Measurements from ENCODE around the gene TUT7. TPM values are rescaled to one million over a fixed set of nuclear protein-coding genes. Genes with fewer than 3 reads are reported as not detected.

The TUT7 gene
- total RNA-seq, 8 experiments from 2014 or later: 14.3 to 33.6 (median 21.7) TPM

GRCh38 chr9:86359151-86359879 lies 5.1 kb upstream of the TUT7 start:
- H3K4me3 ChIP-seq: no peak overlapping the region
- ATAC-seq (replicated peaks in 6 of 8): no peak
- in situ Hi-C loops (cut with MboI; ENCODE audit: low pct_unique_long_range_greater_than_20kb in 2 of 9, low sequenced_read_pairs in 9 of 9, unreplicated experiment in 9 of 9): no loop called here
- H3K4me1 ChIP-seq (replicated peaks in 1 of 2): peaks cover 2 to 4% of the 10 kb centered on the region in 2 donors
- 39 to 100% (median 71%) methylated on average over 1 to 3 of the region's 3 CpGs; no CpG with 5 or more reads in 2 of the 10 experiments for WGBS, 10 experiments
- H3K27ac ChIP-seq: no peak overlapping the region

DNA sequence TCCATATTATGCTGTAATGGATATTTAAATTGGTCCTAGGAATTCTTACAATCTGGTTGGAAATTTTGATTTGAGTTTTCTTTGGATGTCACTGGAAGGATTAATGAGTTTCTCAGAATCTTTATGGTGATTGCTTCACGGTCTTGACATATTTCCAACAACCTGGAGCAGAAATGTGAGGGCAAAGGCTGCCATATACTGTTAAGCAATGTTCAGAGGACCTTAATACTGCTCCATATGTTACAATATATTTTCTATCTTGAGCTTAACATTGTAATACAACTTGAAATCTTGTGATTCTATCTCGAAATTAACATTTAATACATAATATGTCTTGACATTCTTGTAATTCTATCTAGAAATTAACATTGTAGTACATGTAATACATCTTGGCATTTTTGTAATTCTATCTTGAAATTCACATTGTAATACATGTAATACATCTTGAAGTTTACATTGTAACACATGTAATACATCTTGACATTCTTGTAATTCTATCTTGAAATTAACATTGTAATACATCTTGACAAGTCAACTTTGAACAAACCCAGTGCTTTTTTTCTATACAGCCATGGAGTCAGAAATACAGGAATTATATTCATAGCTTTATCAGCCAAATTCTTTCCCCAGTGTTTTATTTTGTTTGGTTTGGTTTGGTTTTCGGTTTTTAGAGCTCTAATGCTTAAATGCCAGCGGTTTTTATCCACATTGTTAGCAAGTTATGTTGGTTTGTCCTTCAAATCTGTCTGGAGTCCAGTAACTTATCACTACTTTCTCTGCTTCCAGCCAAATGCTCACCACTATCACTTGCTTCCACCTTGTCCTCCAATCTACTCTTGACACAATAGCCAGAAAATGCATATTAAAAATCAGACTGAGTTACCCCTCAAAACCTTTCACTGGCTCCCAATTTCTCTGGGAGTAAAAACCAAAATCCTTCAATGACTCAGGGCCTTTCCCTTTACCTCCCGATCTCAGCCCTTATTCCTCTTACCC lies 3.0 kb upstream of the TUT7 start:
- Histone ChIP-seq H3K27ac (no peak overlapping the region), H3K4me1 (replicated peaks in 1 of 2) (peaks cover 11 to 15% of the 10 kb centered on the region in 2 donors), H3K4me3 (no peak overlapping the region)
- ATAC-seq (replicated peaks in 6 of 8): no peak
- WGBS, 10 experiments: 41 to 94% (median 76%) methylated on average over 2 to 5 of the region's 5 CpGs
- in situ Hi-C loops (cut with MboI; ENCODE audit: low pct_unique_long_range_greater_than_20kb in 2 of 9, low sequenced_read_pairs in 9 of 9, unreplicated experiment in 9 of 9): no loop called here

DNA sequence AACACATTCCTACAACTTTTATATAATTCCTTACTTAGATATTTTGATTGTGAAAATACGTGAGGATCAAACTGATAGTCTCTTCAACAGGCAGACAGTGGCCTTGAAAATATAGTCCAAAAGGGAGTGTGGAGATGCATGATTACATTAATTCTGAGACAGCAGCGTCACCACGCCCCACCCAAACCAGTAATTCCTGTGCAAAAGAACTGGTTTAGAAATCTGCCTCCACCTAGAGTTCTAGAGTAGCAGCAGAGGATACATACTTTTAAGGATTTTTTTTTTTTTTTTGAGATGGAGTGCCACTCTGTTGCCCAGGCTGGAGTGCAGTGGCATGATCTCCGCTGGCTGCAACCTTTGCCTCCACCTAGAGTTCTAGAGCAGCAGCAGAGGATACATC lies 1.6 kb upstream of the TUT7 start:
- ATAC-seq (replicated peaks in 6 of 8): peak in 2 of 8 experiments; percentile 8 to 10
- 10 to 100% (median 79%) methylated on average over 1 to 4 of the region's 4 CpGs; no CpG with 5 or more reads in 2 of the 10 experiments for WGBS, 10 experiments
- in situ Hi-C loops (cut with MboI; ENCODE audit: low pct_unique_long_range_greater_than_20kb in 2 of 9, low sequenced_read_pairs in 9 of 9, unreplicated experiment in 9 of 9): no loop called here
- Histone ChIP-seq H3K4me1 (replicated peaks in 1 of 2) (peaks cover 14 to 23% of the 10 kb centered on the region in 2 donors), H3K27ac (no peak overlapping the region), H3K4me3 (no peak overlapping the region)

DNA sequence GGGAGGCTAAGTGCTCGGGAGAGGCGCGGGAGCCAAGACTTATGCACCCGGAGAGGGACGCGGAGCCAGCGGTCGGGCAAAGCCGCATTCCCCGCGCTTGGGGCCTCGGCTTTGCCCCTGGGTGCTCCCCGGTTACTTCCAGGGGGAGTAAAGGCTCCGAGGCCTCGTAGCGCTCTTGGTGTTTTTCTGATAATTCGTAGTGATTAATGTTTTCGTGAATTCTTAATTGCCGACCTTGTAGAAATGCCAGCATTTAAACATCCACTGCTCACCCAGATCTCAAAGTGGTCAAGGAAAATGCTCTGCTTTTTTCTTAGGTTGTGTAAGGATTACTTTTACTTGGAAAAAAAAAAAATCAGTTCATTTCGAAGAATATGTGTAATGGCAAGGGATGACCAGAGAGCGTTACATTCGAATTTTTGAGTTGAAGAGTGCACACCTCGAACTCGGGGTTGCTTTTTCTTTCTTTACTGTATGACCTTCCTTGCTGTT lies 654 bp upstream of the TUT7 start:
- in situ Hi-C loops (cut with MboI; ENCODE audit: low pct_unique_long_range_greater_than_20kb in 2 of 9, low sequenced_read_pairs in 9 of 9, unreplicated experiment in 9 of 9): no loop called here
- Histone ChIP-seq H3K4me3 (peak overlapping the region; percentile 56 to 96 (median 70)), H3K27ac (peak overlapping the region; percentile 71 to 73), H3K4me1 (replicated peaks in 1 of 2) (peaks cover 14 to 28% of the 10 kb centered on the region in 2 donors)
- ATAC-seq (replicated peaks in 6 of 8): peak in 5 of 8 experiments; percentile 0 to 69 (median 67)
- 8 to 66% (median 16%) methylated on average over 3 to 24 of the region's 24 CpGs for WGBS, 10 experiments

DNA sequence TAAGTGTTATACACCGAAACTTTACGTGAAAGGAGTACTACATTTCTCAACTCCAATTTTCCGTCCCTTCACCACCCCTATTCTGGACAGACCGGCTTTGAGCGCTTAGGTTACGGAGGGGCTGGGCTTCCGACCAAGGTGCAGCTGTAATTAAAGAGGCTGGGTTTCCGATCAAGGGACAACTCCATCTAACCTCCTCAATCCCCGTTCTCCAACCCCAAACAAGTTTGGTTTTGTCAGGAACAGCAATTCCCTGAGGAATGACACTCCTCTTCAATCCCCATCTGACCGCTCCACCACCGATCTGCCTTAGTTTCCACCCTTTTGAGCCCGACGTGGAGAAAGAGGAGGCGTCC lies 577 bp downstream of the TUT7 start:
- H3K4me1 ChIP-seq (replicated peaks in 1 of 2): peaks cover 14 to 28% of the 10 kb centered on the region in 2 donors
- peak in 3 of 8 experiments; percentile 2 for ATAC-seq (replicated peaks in 6 of 8)
- WGBS, 10 experiments: 0 to 5% (median 0%) methylated on average over 1 to 9 of the region's 14 CpGs; no CpG with 5 or more reads in 2 of the 10 experiments
- in situ Hi-C loops (cut with MboI; ENCODE audit: low pct_unique_long_range_greater_than_20kb in 2 of 9, low sequenced_read_pairs in 9 of 9, unreplicated experiment in 9 of 9): no loop called here
- H3K4me3 ChIP-seq: peak overlapping the region; percentile 56 to 96 (median 70)
- H3K27ac ChIP-seq: peak overlapping the region; percentile 81 to 88

DNA sequence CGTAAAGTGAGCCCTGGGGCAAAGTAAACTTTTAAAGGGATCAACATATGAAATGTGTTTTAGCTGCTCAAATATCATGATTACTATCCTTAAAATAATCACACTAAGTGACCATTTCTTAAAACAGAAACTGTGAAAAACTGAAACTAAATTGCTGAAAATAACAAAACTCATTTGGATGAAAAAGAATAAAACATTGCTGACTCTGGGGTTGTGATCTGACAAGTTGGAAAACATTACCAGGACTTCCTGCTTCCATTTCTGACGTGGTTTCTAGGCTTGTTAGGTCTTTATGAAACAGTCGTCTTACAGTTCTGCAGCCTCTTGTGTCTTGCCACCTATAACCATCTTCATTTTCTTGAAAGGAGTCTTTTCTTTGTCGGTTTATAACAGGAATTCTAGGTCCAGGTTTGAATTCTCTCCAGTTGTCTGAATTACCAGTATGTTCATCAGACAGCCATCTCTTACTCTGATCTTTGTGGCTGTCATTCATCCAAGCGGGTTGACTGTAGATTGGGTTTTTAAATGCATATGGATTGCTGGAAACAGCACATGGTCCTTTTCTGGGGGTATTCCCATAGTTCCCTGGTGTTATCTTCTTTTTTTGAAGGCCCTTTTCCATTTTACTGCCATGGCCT lies 1.7 kb downstream of the TUT7 start:
- 17 to 77% (median 67%) methylated on average over 1 to 5 of the region's 5 CpGs; no CpG with 5 or more reads in 1 of the 10 experiments for WGBS, 10 experiments
- peak overlapping the region in 4 of 5 donors; percentile 56 to 96 (median 78) for H3K4me3 ChIP-seq
- in situ Hi-C loops (cut with MboI; ENCODE audit: low pct_unique_long_range_greater_than_20kb in 2 of 9, low sequenced_read_pairs in 9 of 9, unreplicated experiment in 9 of 9): no loop called here

GRCh38 chr9:86351880-86352279 lies 2.3 kb downstream of the TUT7 start:
- in situ Hi-C loops (cut with MboI; ENCODE audit: low pct_unique_long_range_greater_than_20kb in 2 of 9, low sequenced_read_pairs in 9 of 9, unreplicated experiment in 9 of 9): no loop called here
- Histone ChIP-seq H3K4me3 (no peak overlapping the region), H3K27ac (no peak overlapping the region), H3K4me1 (replicated peaks in 1 of 2) (peaks cover 14 to 30% of the 10 kb centered on the region in 2 donors)
- WGBS, 10 experiments: 31 to 100% (median 82%) methylated on average over 1 to 6 of the region's 6 CpGs
- ATAC-seq (replicated peaks in 6 of 8): no peak

More for the DNA sequence above, 1.7 kb downstream of the TUT7 start:
- ATAC-seq (replicated peaks in 6 of 8): no peak
- no peak overlapping the region for H3K27ac ChIP-seq
- H3K4me1 ChIP-seq (replicated peaks in 1 of 2): peaks cover 14 to 28% of the 10 kb centered on the region in 2 donors

DNA sequence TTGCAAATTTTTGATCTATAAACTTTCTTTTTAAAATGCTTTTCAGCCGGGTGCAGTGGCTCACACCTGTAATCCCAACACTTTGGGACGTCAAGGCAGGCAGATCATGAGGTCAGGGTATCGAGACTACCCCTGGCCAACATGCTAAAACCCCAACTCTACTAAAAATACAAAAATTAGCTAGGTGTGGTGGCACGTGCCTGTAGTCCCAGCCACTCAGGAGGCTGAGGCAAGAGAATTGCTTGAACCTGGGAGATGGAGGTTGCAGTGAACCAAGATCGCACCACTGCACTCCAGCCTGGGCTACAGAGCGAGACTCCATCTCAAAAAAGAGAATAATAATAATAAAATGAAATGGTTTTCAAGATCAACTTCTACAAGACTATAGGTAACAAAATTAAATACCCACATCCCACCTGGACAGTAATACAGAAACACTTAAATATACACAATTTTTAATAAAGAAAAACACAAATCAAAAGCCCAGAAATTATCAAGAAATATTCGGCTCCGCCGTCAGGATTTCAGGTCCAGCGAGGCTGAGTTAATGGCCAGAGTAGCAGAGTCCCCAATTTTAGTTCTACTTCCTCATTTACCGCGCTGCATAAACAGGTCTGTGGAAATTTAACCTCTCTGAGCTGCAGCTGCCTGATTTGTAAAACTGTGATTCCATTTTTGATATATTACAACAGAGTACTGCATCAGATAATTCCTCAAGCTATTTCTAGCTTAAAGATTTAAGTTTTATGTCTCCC lies 4.0 kb downstream of the TUT7 start:
- H3K4me1 ChIP-seq (replicated peaks in 1 of 2): peaks cover 14 to 28% of the 10 kb centered on the region in 2 donors
- no peak overlapping the region for H3K27ac ChIP-seq
- H3K4me3 ChIP-seq: no peak overlapping the region
- ATAC-seq (replicated peaks in 6 of 8): no peak
- in situ Hi-C loops (cut with MboI; ENCODE audit: low pct_unique_long_range_greater_than_20kb in 2 of 9, low sequenced_read_pairs in 9 of 9, unreplicated experiment in 9 of 9): no loop called here
- WGBS, 10 experiments: 83 to 100% (median 96%) methylated on average over 2 to 11 of the region's 12 CpGs

DNA sequence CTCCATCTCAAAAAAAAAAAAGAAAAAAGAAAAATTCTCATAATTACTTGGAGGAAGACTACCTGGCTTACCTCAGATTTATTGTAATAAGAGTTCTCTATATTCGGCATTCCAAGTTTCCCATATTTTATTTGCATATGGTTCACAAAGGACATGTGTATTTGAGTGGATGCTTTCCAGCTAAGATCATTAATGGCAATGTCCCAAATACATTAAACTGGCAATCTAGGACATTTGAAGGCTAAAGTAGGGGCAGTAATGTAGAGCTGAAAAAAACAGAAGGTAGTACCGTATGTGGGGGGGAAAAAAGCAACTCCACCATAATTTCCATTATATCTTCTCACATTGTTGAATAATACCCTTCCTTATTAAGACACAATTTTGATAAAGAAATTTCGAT lies 4.9 kb downstream of the TUT7 start:
- no peak for ATAC-seq (replicated peaks in 6 of 8)
- Histone ChIP-seq H3K27ac (no peak overlapping the region), H3K4me3 (no peak overlapping the region), H3K4me1 (replicated peaks in 1 of 2) (peaks cover 12 to 27% of the 10 kb centered on the region in 2 donors)
- 37 to 100% (median 83%) methylated on average over 1 to 3 of the region's 3 CpGs; no CpG with 5 or more reads in 1 of the 10 experiments for WGBS, 10 experiments
- in situ Hi-C loops (cut with MboI; ENCODE audit: low pct_unique_long_range_greater_than_20kb in 2 of 9, low sequenced_read_pairs in 9 of 9, unreplicated experiment in 9 of 9): no loop called here

DNA sequence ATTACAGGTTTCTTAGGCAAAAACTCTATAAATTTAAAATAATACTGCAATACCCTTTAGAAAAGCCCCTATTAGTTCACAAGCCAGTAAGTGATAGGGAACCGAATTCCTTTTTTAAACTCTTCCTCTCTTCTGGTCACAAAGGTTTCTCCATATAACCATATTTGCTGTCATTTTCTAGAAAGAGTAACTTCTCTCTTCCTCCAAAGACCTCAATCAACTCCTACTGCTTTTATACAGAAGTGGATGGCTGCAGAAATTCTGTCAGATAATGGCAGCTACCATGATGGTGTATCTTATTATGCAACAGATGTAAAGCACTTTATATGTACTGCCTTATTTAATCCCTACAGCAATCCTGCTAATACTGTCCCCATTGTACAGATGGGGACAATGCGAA lies 6.2 kb downstream of the TUT7 start:
- H3K27ac ChIP-seq: no peak overlapping the region
- ATAC-seq (replicated peaks in 6 of 8): no peak
- in situ Hi-C loops (cut with MboI; ENCODE audit: low pct_unique_long_range_greater_than_20kb in 2 of 9, low sequenced_read_pairs in 9 of 9, unreplicated experiment in 9 of 9): no loop called here
- no peak overlapping the region for H3K4me3 ChIP-seq
- WGBS, 10 experiments: 0 to 100% (median 78%) methylated on average over 1 to 2 of the region's 2 CpGs
- H3K4me1 ChIP-seq (replicated peaks in 1 of 2): peaks cover 12 to 23% of the 10 kb centered on the region in 2 donors

GRCh38 chr9:86344818-86345217 lies 9.4 kb downstream of the TUT7 start:
- Histone ChIP-seq H3K27ac (no peak overlapping the region), H3K4me3 (no peak overlapping the region), H3K4me1 (replicated peaks in 1 of 2) (peaks cover 0 to 2% of the 10 kb centered on the region in 2 donors)
- ATAC-seq (replicated peaks in 6 of 8): no peak
- 88 to 100% (median 100%) methylated on average over 1 to 2 of the region's 2 CpGs for WGBS, 10 experiments
- in situ Hi-C loops (cut with MboI; ENCODE audit: low pct_unique_long_range_greater_than_20kb in 2 of 9, low sequenced_read_pairs in 9 of 9, unreplicated experiment in 9 of 9): no loop called here

DNA sequence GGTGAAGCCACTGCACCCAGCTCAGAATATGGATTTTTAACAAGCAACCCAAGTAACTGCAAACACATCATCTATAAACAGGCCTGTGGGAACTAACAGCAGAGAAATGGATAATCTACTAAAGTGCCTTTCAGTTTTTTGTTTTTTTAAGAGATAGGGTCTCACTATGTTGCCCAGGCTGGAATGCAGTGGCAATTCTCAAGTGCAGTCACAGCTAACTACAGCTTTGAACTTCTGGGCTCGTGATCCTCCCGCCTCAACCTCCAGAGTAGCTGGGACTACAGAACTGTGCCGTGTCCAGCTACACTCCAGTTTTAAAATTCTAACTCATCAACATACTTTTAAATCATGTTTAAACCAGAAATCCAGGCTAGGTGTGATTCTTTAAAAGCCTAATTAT lies 11.9 kb downstream of the TUT7 start:
- ATAC-seq (replicated peaks in 6 of 8): no peak
- 83 to 100% (median 94%) methylated on average over 1 to 3 of the region's 3 CpGs; no CpG with 5 or more reads in 4 of the 10 experiments for WGBS, 10 experiments
- Histone ChIP-seq H3K4me1 (replicated peaks in 1 of 2) (peaks cover 0 to 2% of the 10 kb centered on the region in 2 donors), H3K27ac (no peak overlapping the region), H3K4me3 (no peak overlapping the region)
- in situ Hi-C loops (cut with MboI; ENCODE audit: low pct_unique_long_range_greater_than_20kb in 2 of 9, low sequenced_read_pairs in 9 of 9, unreplicated experiment in 9 of 9): no loop called here

Data from motor neuron (in vitro differentiated cells).